ENCODE measurements around the gene FMO5.

- TF ChIP-seq CTCF (IDR thresholded peaks at IDR 0.05) (no peak), POLR2AphosphoS5 (IDR thresholded peaks at IDR 0.05; ENCODE audit: low read depth, low read length) (no peak), SIN3A (IDR thresholded peaks at IDR 0.05; ENCODE audit: borderline replicate concordance, insufficient read depth, low read depth, low read length) (0 out of 2 replicates have a peak, but pooled peaks have one; percentile 36)
Observed at GRCh38 chr1:147171399-147172167, 53.6 kb downstream of the FMO5 start.
